ENCODE results near the gene COMMD3. TPM values are rescaled to one million over a fixed set of nuclear protein-coding genes. Genes with fewer than 3 reads are reported as not detected.

COMMD3 gene
- total and polyA plus RNA-seq, 2 of the 8 experiments (the other 6 are each of a cell fraction or from before 2014, with no cell fraction given), result 2.3 to 2.7 TPM

GRCh38 chr10:22368402-22368801, 52.2 kb downstream of the COMMD3 start:
- H3K23ac ChIP-seq (ENCODE audit: insufficient read length), result no peak overlapping the region
- no peak overlapping the region for H2BK12ac ChIP-seq (ENCODE audit: low read depth, low read length)
- no peaks in the 10 kb centered on the region for H3K23me2 ChIP-seq (ENCODE audit: low read depth, low read length)
- peaks cover 0 to 1% of the 10 kb centered on the region in 2 experiments for H4K20me1 ChIP-seq (replicated peaks in 1 of 2; ENCODE audit: control insufficient read depth in 1 of 2, insufficient read depth in 2 of 2, low read length in 2 of 2)
- no peaks in the 10 kb centered on the region for H3K36me3 ChIP-seq (ENCODE audit: control insufficient read depth in 2 of 4, insufficient read depth in 4 of 4, low read length in 3 of 4)
- H3K9me3 ChIP-seq (ENCODE audit: insufficient read depth in 2 of 2, low read depth in 1 of 2, low read length in 1 of 2), result no peaks in the 10 kb centered on the region
- H3K79me2 ChIP-seq (ENCODE audit: control insufficient read depth in 1 of 2, insufficient read depth in 2 of 2, low read length in 2 of 2), result no peaks in the 10 kb centered on the region
- FAIRE-seq (no peak), DNase-seq (ENCODE audit: low read depth in 1 of 2, low spot score in 2 of 2) (no peak)
- TF ChIP-seq SIRT6 (IDR thresholded peaks at IDR 0.05; ENCODE audit: low read length), result no peak
- TF ChIP-seq SP2 (IDR thresholded peaks at IDR 0.05; ENCODE audit: low read length), result no peak
- TF ChIP-seq SP4 (IDR thresholded peaks at IDR 0.05; ENCODE audit: low read length), result no peak
- no peak overlapping the region for H4K5ac ChIP-seq (ENCODE audit: insufficient read length, low read depth, low read length)
- no peak overlapping the region for H3K4me2 ChIP-seq (ENCODE audit: insufficient read depth in 1 of 2, low read depth in 2 of 2, low read length in 2 of 2)
- H2BK5ac ChIP-seq (ENCODE audit: low read depth, low read length), result no peak overlapping the region
- H3K4ac ChIP-seq (replicated peaks; ENCODE audit: insufficient read length, low read depth, low read length), result no peak overlapping the region
- H2AFZ ChIP-seq (ENCODE audit: low read length), result no peak overlapping the region
- no peak overlapping the region for H3K9ac ChIP-seq (replicated peaks in 1 of 4; ENCODE audit: extremely low read depth in 1 of 4, low read depth in 3 of 4, low read length in 3 of 4)
- no peak overlapping the region for H2BK20ac ChIP-seq (ENCODE audit: low read length)
- H3K56ac ChIP-seq (replicated peaks; ENCODE audit: insufficient read length, low read depth, low read length), result no peak overlapping the region
- ChIA-PET POLR2A (ENCODE audit: partially characterized antibody) (no interaction called here), CTCF (ENCODE audit: partially characterized antibody) (no interaction called here)
- H3K27me3 ChIP-seq (replicated peaks in 1 of 4; ENCODE audit: control insufficient read depth in 3 of 4, extremely low read depth in 1 of 4, insufficient read depth in 3 of 4, low read length in 3 of 4), result no peaks in the 10 kb centered on the region
- no peaks in the 10 kb centered on the region for H3K79me1 ChIP-seq (ENCODE audit: low read depth, low read length)
- 86% methylated on average over 4 of the region's 4 CpGs; no CpG with 5 or more reads in 1 of the 2 experiments for WGBS, 2 experiments (ENCODE audit: extremely low coverage in 1 of 2, insufficient coverage in 1 of 2, insufficient read length in 1 of 2, insufficient replicate concordance in 2 of 2, low coverage in 1 of 2, low lambda C conversion rate in 2 of 2, missing lambda C conversion rate in 1 of 2)
- no peak overlapping the region for H4K91ac ChIP-seq (replicated peaks; ENCODE audit: insufficient read length, low read length)
- no peak overlapping the region for H4K8ac ChIP-seq (ENCODE audit: extremely low read depth, insufficient read depth, low read length)
- no peak overlapping the region for H3K27ac ChIP-seq (ENCODE audit: low read depth, low read length)
- no peak overlapping the region for H2BK120ac ChIP-seq (replicated peaks; ENCODE audit: low read depth, low read length)
- no peak overlapping the region for H3K14ac ChIP-seq (ENCODE audit: insufficient read length)
- H3K18ac ChIP-seq (ENCODE audit: extremely low read depth, low read length), result no peak overlapping the region
- no peak overlapping the region for H3K4me3 ChIP-seq (ENCODE audit: extremely low read depth in 1 of 4, insufficient read depth in 2 of 4, low read depth in 3 of 4, low read length in 4 of 4)
- no peak overlapping the region for H2BK15ac ChIP-seq (ENCODE audit: low read length)
- no peak overlapping the region for H2AK5ac ChIP-seq (ENCODE audit: low read depth, low read length)
- no peaks in the 10 kb centered on the region for H3K4me1 ChIP-seq (replicated peaks in 1 of 4; ENCODE audit: control insufficient read depth in 3 of 4, insufficient read depth in 4 of 4, low read length in 3 of 4)

All from H1 (cell line).